NCI-H524 (cell line): ENCODE measurements around the gene MTCH2.

Experiments
- DNase-seq, 2 experiments: peaks; one replicate each; lab custom pipeline; 2025; lab: John Stamatoyannopoulos, UW

Gene MTCH2

GRCh38 chr11:47589977-47590861, 52.1 kb downstream of the MTCH2 start:
- DNase-seq: no peak

- no peak for DNase-seq
These were observed 52.8 kb downstream of the MTCH2 start for GRCh38 chr11:47589584-47589976.

GRCh38 chr11:47589118-47589517, 53.2 kb downstream of the MTCH2 start:
- DNase-seq: no peak

- no peak for DNase-seq
These were observed 54.5 kb downstream of the MTCH2 start for GRCh38 chr11:47587723-47588326.

- no peak for DNase-seq
These were observed 55.2 kb downstream of the MTCH2 start for GRCh38 chr11:47587039-47587716.

- DNase-seq: no peak
These were observed 56.1 kb downstream of the MTCH2 start, which contains the start of gene FAM180B for GRCh38 chr11:47586098-47586855. Gene FAM180B, plus strand, starts transcription at chr11:47586678. Its CDS starts 91 bp downstream, at chr11:47586769.

GRCh38 chr11:47583844-47584243, 58.5 kb downstream of the MTCH2 start:
- no peak for DNase-seq

GRCh38 chr11:47578524-47579494, 63.5 kb downstream of the MTCH2 start, which contains the start of the genes KBTBD4 and NDUFS3:
Gene KBTBD4, minus strand, starts transcription at chr11:47578970. Its CDS starts 19 bp downstream, at chr11:47578951.
Gene NDUFS3, plus strand, starts transcription at chr11:47579074. Its CDS starts 18 bp downstream, at chr11:47579092.
- peak; percentile 79 to 85 for DNase-seq

GRCh38 chr11:47577460-47578041, 64.8 kb downstream of the MTCH2 start:
- no peak for DNase-seq

GRCh38 chr11:47573321-47573720, 69.0 kb downstream of the MTCH2 start:
- DNase-seq: no peak

GRCh38 chr11:47572715-47573255, 69.6 kb downstream of the MTCH2 start:
- no peak for DNase-seq

GRCh38 chr11:47571895-47572294, 70.5 kb downstream of the MTCH2 start:
- DNase-seq: no peak

- no peak for DNase-seq
These were observed 71.0 kb downstream of the MTCH2 start for GRCh38 chr11:47571357-47571729.

- DNase-seq: no peak
These were observed 71.6 kb downstream of the MTCH2 start for GRCh38 chr11:47570651-47571356.

- no peak for DNase-seq
These were observed 72.7 kb downstream of the MTCH2 start for GRCh38 chr11:47569646-47570045.
